BLaER1 treated with 17β-estradiol and CSF1 and Interleukin-3, amounts not matched to agents 10 nM and 100 nM (cell line): ENCODE results near the gene SERGEF.

Experiments used
- H3K27ac ChIP-seq, 11 experiments: shearing (Covaris generic); formaldehyde crosslinking; 2 replicates each; pipeline ENCODE4 v1.8.1; 2022
- H3K27me3 ChIP-seq, 11 experiments: shearing (Covaris generic); formaldehyde crosslinking; 2 replicates each; pipeline ENCODE4 v1.8.1; 2022
- H3K36me3 ChIP-seq, 11 experiments: shearing (Covaris generic); formaldehyde crosslinking; 2 replicates each; pipeline ENCODE4 v1.8.1; 2022
- H3K4me1 ChIP-seq, 10 experiments: shearing (Covaris generic); formaldehyde crosslinking; 2 replicates each; pipeline ENCODE4 v1.8.1; 2022
- H3K4me2 ChIP-seq, 11 experiments: shearing (Covaris generic); formaldehyde crosslinking; 2 replicates each; pipeline ENCODE4 v1.8.1; 2022
- H3K4me3 ChIP-seq, 10 experiments: shearing (Covaris generic); formaldehyde crosslinking; 2 replicates each; pipeline ENCODE4 v1.8.1; 2022
- H3K9ac ChIP-seq, 11 experiments: shearing (Covaris generic); formaldehyde crosslinking; 2 replicates each; pipeline ENCODE4 v1.8.1; 2022
- H3K9me3 ChIP-seq, 11 experiments: shearing (Covaris generic); formaldehyde crosslinking; replicated peaks in 1 of 11; 2 replicates each; pipeline ENCODE4 v1.8.1; 2022
- H4K20me1 ChIP-seq, 11 experiments: shearing (Covaris generic); formaldehyde crosslinking; 2 replicates each; pipeline ENCODE4 v1.8.1; 2022
- Cebpa-rat ChIP-seq, 11 experiments: shearing (Covaris generic); IDR thresholded peaks; 2 replicates each; pipeline ENCODE4 v1.8.1; 2022

Gene SERGEF

DNA sequence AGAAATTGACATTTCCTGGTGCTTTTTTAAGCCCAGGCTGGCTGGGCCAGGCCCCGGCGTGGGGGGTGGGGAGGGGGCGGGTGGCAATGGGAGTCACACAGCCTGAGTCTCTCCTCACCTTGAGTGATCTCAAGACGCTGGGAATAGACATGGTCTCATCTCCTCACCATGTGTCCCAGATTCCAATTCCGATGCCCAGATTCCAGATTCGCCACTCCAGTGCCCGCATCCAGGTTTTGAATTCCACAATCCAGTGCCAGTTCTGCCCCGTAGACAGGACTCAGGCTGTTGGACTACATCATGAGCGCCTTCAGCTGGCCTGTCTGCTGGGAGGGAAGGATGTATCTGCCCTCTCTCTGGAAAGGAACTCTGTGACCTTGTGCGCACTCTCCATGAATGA, 259.2 kb downstream of the SERGEF start:
- TF ChIP-seq Cebpa-rat (IDR thresholded peaks at IDR 0.05) = no peak
- H3K4me3 ChIP-seq = no peak overlapping the region
- H3K4me2 ChIP-seq = peak overlapping the region in 9 of 11 experiments; percentile 46 to 98 (median 89); a peak in 17 of 22 replicates
- H3K4me1 ChIP-seq = peaks cover 0 to 52% (median 29%) of the 10 kb centered on the region in 10 experiments; a peak in 17 of 20 replicates
- H4K20me1 ChIP-seq = no peaks in the 10 kb centered on the region
- H3K27ac ChIP-seq = no peak overlapping the region
- H3K9me3 ChIP-seq = peaks cover 4 to 17% (median 12%) of the 10 kb centered on the region in 11 experiments
- no peaks in the 10 kb centered on the region for H3K27me3 ChIP-seq
- peaks cover 0 to 2% (median 0%) of the 10 kb centered on the region in 11 experiments; a peak in 1 of 22 replicates for H3K36me3 ChIP-seq
- H3K9ac ChIP-seq = peak overlapping the region in 2 of 11 experiments; percentile 16 to 55; a peak in 2 of 22 replicates

- Histone ChIP-seq H3K4me1 (peaks cover 0 to 52% (median 29%) of the 10 kb centered on the region in 10 experiments; a peak in 17 of 20 replicates), H3K4me2 (peak overlapping the region in 10 of 11 experiments; percentile 19 to 98 (median 88); a peak in 19 of 22 replicates), H3K36me3 (no peaks in the 10 kb centered on the region), H3K9ac (peak overlapping the region in 5 of 11 experiments; percentile 3 to 55 (median 16); a peak in 6 of 22 replicates), H3K27ac (no peak overlapping the region), H4K20me1 (no peaks in the 10 kb centered on the region), H3K27me3 (no peaks in the 10 kb centered on the region), H3K9me3 (peaks cover 0 to 12% (median 7%) of the 10 kb centered on the region in 11 experiments; a peak in 16 of 22 replicates), H3K4me3 (0 out of 20 replicates have a peak overlapping the region, but pooled peaks of 1 of the 10 experiments have one; percentile 23)
- TF ChIP-seq Cebpa-rat (IDR thresholded peaks at IDR 0.05) = no peak
Measured at GRCh38 chr11:17753153-17753552, 259.7 kb downstream of the SERGEF start.

- Histone ChIP-seq H4K20me1 (peaks cover 0 to 5% (median 0%) of the 10 kb centered on the region in 11 experiments; a peak in 1 of 22 replicates), H3K4me1 (peaks cover 0 to 52% (median 29%) of the 10 kb centered on the region in 10 experiments; a peak in 17 of 20 replicates), H3K4me2 (peak overlapping the region in 9 of 11 experiments; percentile 6 to 98 (median 89); a peak in 17 of 22 replicates), H3K9ac (no peak overlapping the region), H3K27ac (no peak overlapping the region), H3K9me3 (peaks cover 0 to 9% (median 0%) of the 10 kb centered on the region in 11 experiments; a peak in 5 of 22 replicates), H3K4me3 (no peak overlapping the region), H3K36me3 (no peaks in the 10 kb centered on the region), H3K27me3 (no peaks in the 10 kb centered on the region)
- TF ChIP-seq Cebpa-rat (IDR thresholded peaks at IDR 0.05) = no peak
Measured at GRCh38 chr11:17752144-17752543, 260.7 kb downstream of the SERGEF start.

DNA sequence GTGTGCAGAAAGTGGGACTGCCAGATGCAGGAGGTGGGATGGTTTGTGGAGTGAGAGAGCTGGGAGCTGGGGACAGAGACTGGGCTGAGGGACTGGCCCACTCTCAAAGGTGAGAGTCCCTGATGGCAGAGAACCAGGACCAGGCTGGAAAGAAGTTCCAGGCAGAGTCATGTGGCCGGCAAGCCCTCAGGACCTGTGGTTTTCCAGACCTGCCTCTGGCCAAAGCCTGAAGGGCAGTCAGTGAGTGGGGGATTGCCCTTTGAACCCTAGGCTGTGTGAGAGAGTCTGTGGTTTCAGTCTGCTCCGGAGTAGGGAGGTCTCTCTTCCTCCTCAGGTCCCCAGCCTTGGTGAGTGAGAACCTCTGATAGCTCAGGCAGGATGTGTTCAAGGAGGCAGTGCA, 261.3 kb downstream of the SERGEF start:
- Histone ChIP-seq H3K27ac (no peak overlapping the region), H3K9ac (no peak overlapping the region), H4K20me1 (peaks cover 0 to 6% (median 0%) of the 10 kb centered on the region in 11 experiments; a peak in 1 of 22 replicates), H3K27me3 (no peaks in the 10 kb centered on the region), H3K9me3 (peaks cover 0 to 7% (median 0%) of the 10 kb centered on the region in 11 experiments; a peak in 4 of 22 replicates), H3K4me1 (peaks cover 0 to 52% (median 29%) of the 10 kb centered on the region in 10 experiments; a peak in 17 of 20 replicates), H3K4me2 (peak overlapping the region in 9 of 11 experiments; percentile 6 to 98 (median 89); a peak in 15 of 22 replicates), H3K4me3 (no peak overlapping the region), H3K36me3 (no peaks in the 10 kb centered on the region)
- no peak for TF ChIP-seq Cebpa-rat (IDR thresholded peaks at IDR 0.05)

- H3K27me3 ChIP-seq = no peaks in the 10 kb centered on the region
- peak overlapping the region in 2 of 11 experiments; percentile 40 to 92; a peak in 2 of 22 replicates for H3K4me2 ChIP-seq
- no peak overlapping the region for H3K9ac ChIP-seq
- no peaks in the 10 kb centered on the region for H3K36me3 ChIP-seq
- no peak overlapping the region for H3K4me3 ChIP-seq
- peaks cover 0 to 6% (median 0%) of the 10 kb centered on the region in 11 experiments; a peak in 4 of 22 replicates for H3K9me3 ChIP-seq
- H4K20me1 ChIP-seq = peaks cover 0 to 6% (median 0%) of the 10 kb centered on the region in 11 experiments; a peak in 1 of 22 replicates
- no peak for TF ChIP-seq Cebpa-rat (IDR thresholded peaks at IDR 0.05)
- no peak overlapping the region for H3K27ac ChIP-seq
- peaks cover 0 to 52% (median 29%) of the 10 kb centered on the region in 10 experiments; a peak in 17 of 20 replicates for H3K4me1 ChIP-seq
Measured at GRCh38 chr11:17750801-17751165, 262.1 kb downstream of the SERGEF start.

DNA sequence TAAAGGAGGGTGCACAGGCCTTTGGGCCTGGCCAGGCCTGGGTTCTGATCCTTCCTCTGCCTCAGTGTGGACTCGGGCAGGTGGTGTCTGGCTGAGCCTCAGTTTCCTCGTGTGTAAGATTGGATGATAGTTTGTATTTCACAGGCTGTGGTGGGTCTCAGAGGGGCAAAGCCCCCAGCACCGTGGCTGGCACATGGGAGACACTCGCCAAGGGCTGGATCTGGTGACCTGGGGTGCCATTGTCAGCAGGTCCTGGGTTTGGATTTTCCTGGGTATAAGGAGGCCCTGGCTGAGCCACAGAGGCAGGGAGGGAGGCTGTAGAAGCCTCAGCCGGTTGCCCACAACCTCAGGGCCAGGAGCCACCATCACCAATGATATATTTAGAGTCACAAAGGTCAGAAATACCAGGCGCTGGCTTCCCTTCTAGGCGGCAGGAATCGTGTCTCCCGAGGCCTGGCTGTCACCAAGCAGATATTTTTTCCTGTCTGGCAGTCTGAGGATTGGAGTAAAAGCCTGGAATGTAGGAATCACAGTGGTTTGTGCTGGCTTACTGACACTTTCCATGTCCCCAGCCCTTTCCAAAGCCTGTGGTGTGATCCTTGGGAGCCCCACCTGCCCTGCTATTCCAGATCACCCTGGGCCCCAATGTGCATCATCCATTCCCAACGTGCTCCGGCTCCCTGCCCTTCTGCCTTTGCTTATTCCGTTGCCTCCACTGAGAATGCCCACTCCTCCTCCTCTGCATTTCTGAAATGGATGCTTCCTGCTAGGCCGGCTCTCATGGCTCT, 262.6 kb downstream of the SERGEF start:
- H3K36me3 ChIP-seq = no peaks in the 10 kb centered on the region
- no peak for TF ChIP-seq Cebpa-rat (IDR thresholded peaks at IDR 0.05)
- H4K20me1 ChIP-seq = peaks cover 0 to 6% (median 0%) of the 10 kb centered on the region in 11 experiments; a peak in 1 of 22 replicates
- H3K27ac ChIP-seq = no peak overlapping the region
- peaks cover 0 to 4% (median 0%) of the 10 kb centered on the region in 11 experiments; a peak in 3 of 22 replicates for H3K9me3 ChIP-seq
- peaks cover 0 to 52% (median 29%) of the 10 kb centered on the region in 10 experiments; a peak in 17 of 20 replicates for H3K4me1 ChIP-seq
- no peak overlapping the region for H3K9ac ChIP-seq
- H3K27me3 ChIP-seq = no peaks in the 10 kb centered on the region
- no peak overlapping the region for H3K4me3 ChIP-seq
- H3K4me2 ChIP-seq = peak overlapping the region in 2 of 11 experiments; percentile 2 to 40; a peak in 2 of 22 replicates

GRCh38 chr11:17748761-17749721, 263.8 kb downstream of the SERGEF start:
- H3K4me3 ChIP-seq = no peak overlapping the region
- no peaks in the 10 kb centered on the region for H3K27me3 ChIP-seq
- peaks cover 0 to 47% (median 28%) of the 10 kb centered on the region in 10 experiments; a peak in 18 of 20 replicates for H3K4me1 ChIP-seq
- peaks cover 0 to 11% (median 0%) of the 10 kb centered on the region in 11 experiments; a peak in 1 of 22 replicates for H4K20me1 ChIP-seq
- H3K27ac ChIP-seq = no peak overlapping the region
- no peak overlapping the region; a peak in 2 of 22 replicates for H3K4me2 ChIP-seq
- H3K9me3 ChIP-seq = no peaks in the 10 kb centered on the region
- H3K36me3 ChIP-seq = no peaks in the 10 kb centered on the region
- H3K9ac ChIP-seq = no peak overlapping the region
- TF ChIP-seq Cebpa-rat (IDR thresholded peaks at IDR 0.05) = no peak

GRCh38 chr11:17748044-17748443, 264.8 kb downstream of the SERGEF start:
- Histone ChIP-seq H3K9me3 (no peaks in the 10 kb centered on the region), H3K27ac (no peak overlapping the region), H3K9ac (no peak overlapping the region), H3K4me2 (no peak overlapping the region), H4K20me1 (peaks cover 0 to 21% (median 0%) of the 10 kb centered on the region in 11 experiments; a peak in 2 of 22 replicates), H3K27me3 (no peaks in the 10 kb centered on the region), H3K4me3 (no peak overlapping the region), H3K4me1 (peaks cover 0 to 37% (median 19%) of the 10 kb centered on the region in 10 experiments; a peak in 18 of 20 replicates), H3K36me3 (no peaks in the 10 kb centered on the region)
- TF ChIP-seq Cebpa-rat (IDR thresholded peaks at IDR 0.05) = no peak
